Pons (tissue), 1 donor: Measurements from ENCODE around the gene PEDS1.
"Not testable (repeated sequence)": the region's sequence is repeated elsewhere in the genome, so short reads cannot be mapped to it uniquely, and the experiment has no call there.

ENCODE experiments used
- DNase-seq: peaks from one replicate; pipeline ENCODE4 v3.0.0-alpha.2; 2016; ENCODE audit warnings: low spot score

Gene PEDS1

GRCh38 chr20:50190251-50191064 lies 36.9 kb upstream of the PEDS1 start, which contains the start of gene CEBPB:
CEBPB (plus strand) TSS chr20:50190830; CDS start chr20:50191034, 204 bp downstream.
- peak; percentile 66 for DNase-seq

GRCh38 chr20:50189681-50190250 lies 36.2 kb upstream of the PEDS1 start:
- no peak for DNase-seq

GRCh38 chr20:50188879-50189680 lies 35.6 kb upstream of the PEDS1 start:
- no peak for DNase-seq

- DNase-seq: no peak
Observed at GRCh38 chr20:50188287-50188688, 34.8 kb upstream of the PEDS1 start.

- DNase-seq: no peak
Observed at GRCh38 chr20:50187403-50188051, 34.0 kb upstream of the PEDS1 start.

- DNase-seq: no peak
Observed at GRCh38 chr20:50186987-50187402, 33.5 kb upstream of the PEDS1 start.

- DNase-seq: peak; percentile 78
Observed at GRCh38 chr20:50186151-50186885, 32.8 kb upstream of the PEDS1 start.

- DNase-seq: no peak
Observed at GRCh38 chr20:50185426-50185825, 31.9 kb upstream of the PEDS1 start.

- DNase-seq: no peak
Observed at GRCh38 chr20:50182346-50182745, 28.8 kb upstream of the PEDS1 start.

- DNase-seq: no peak
Observed at GRCh38 chr20:50181344-50181743, 27.8 kb upstream of the PEDS1 start.

- not testable (repeated sequence) for DNase-seq
Observed at GRCh38 chr20:50178672-50179071, 25.1 kb upstream of the PEDS1 start.

GRCh38 chr20:50175938-50176933 lies 22.7 kb upstream of the PEDS1 start:
- no peak for DNase-seq

GRCh38 chr20:50174456-50174855 lies 20.9 kb upstream of the PEDS1 start:
- no peak for DNase-seq

- no peak for DNase-seq
Observed at GRCh38 chr20:50172347-50173013, 19.0 kb upstream of the PEDS1 start.

GRCh38 chr20:50170549-50171220 lies 17.2 kb upstream of the PEDS1 start:
- DNase-seq: no peak

- DNase-seq: peak; percentile 85
Observed at GRCh38 chr20:50169329-50169823, 15.9 kb upstream of the PEDS1 start.

- peak; percentile 89 for DNase-seq
Observed at GRCh38 chr20:50165684-50166554, 12.4 kb upstream of the PEDS1 start.
